Panc1 (cell line): ENCODE measurements around the gene IGF1R. TPM values are rescaled to one million over a fixed set of nuclear protein-coding genes. Genes with fewer than 3 reads are reported as not detected.
A peak's percentile ranks its signal among the peaks of the same experiment; 100 is the strongest.

Source experiments
- ATAC-seq: fragments of 200-7000 bp; cut with Tn5 transposase; 2 replicates; pipeline ENCODE4 v1.9.1; 2020; ENCODE audit warnings: mild to moderate bottlenecking, moderate library complexity
- BruUV-seq: library from RNA; stranded (reverse); fragments of 400-500 nt; replicated peaks from 2 replicates; lab custom pipeline; 2021; lab: Mats Ljungman, UMichigan
- CTCF ChIA-PET: fragments of 300-600 bp; sonication (Branson Sonifier 250); formaldehyde crosslinking; loops from one replicate; lab custom pipeline; 2022; ENCODE audit warnings: antibody characterized with exemption; lab: Charles Lee
- POLR2A ChIA-PET: fragments of 300-600 bp; sonication (Branson Sonifier 250); formaldehyde crosslinking; loops from one replicate; lab custom pipeline; 2022; ENCODE audit warnings: antibody characterized with exemption; lab: Charles Lee
- DNase-seq: peaks from one replicate; pipeline ENCODE4 v3.0.0-alpha.2; 2010; ENCODE audit warnings: low read depth, low spot score
- H3K27ac ChIP-seq: 2 replicates; pipeline ENCODE4 v1.5.1; 2011; ENCODE audit warnings: mild to moderate bottlenecking, low read length, inconsistent platforms
- H3K27me3 ChIP-seq: fragments of 200-500 bp; sonication (Bioruptor generic); 2 replicates; pipeline ENCODE4 v1.6.0; 2014; ENCODE audit warnings: low read length, inconsistent platforms; ENCODE audit not compliant: control insufficient read depth, insufficient read depth
- H3K36me3 ChIP-seq: fragments of 200-500 bp; sonication (Bioruptor generic); 2 replicates; pipeline ENCODE4 v1.5.1; 2014; ENCODE audit warnings: inconsistent platforms, mild to moderate bottlenecking, low read length, moderate library complexity; ENCODE audit not compliant: control insufficient read depth, insufficient read depth
- H3K4me1 ChIP-seq: 2 replicates; pipeline ENCODE4 v1.5.1; 2011; ENCODE audit warnings: inconsistent platforms, mild to moderate bottlenecking, low read length, moderate library complexity; ENCODE audit not compliant: control insufficient read depth, insufficient read depth
- H3K4me3 ChIP-seq, 2 experiments: 2 replicates each; pipeline ENCODE4 v1.5.1; 2011 to 2012; ENCODE audit warnings: low read depth in 2 of 2, low read length in 2 of 2, mild to moderate bottlenecking in 2 of 2, inconsistent platforms in 1 of 2, moderate library complexity in 1 of 2
- H3K9me3 ChIP-seq: fragments of 200-500 bp; sonication (Bioruptor generic); 2 replicates; pipeline ENCODE4 v1.5.1; 2014; ENCODE audit warnings: low read depth, mild to moderate bottlenecking, inconsistent platforms, low read length, moderate library complexity; ENCODE audit not compliant: control insufficient read depth, insufficient read depth
- POLR2AphosphoS5 ChIP-seq: IDR thresholded peaks from 2 replicates; pipeline ENCODE4 v1.6.1; 2012; ENCODE audit warnings: mild to moderate bottlenecking, low read depth, low read length, moderate library complexity
- SIN3A ChIP-seq: IDR thresholded peaks from 2 replicates; pipeline ENCODE4 v1.6.1; 2012; ENCODE audit warnings: low read depth, mild to moderate bottlenecking, low read length, moderate library complexity, borderline replicate concordance; ENCODE audit not compliant: insufficient read depth
- TCF7L2 ChIP-seq: IDR thresholded peaks from 2 replicates; pipeline ENCODE4 v1.6.1; 2011; ENCODE audit warnings: mild to moderate bottlenecking, low read depth, low read length, inconsistent platforms
- in situ Hi-C: cut with HindIII; loops from 2 replicates; pipeline ENCODE4 v1.10.0; 2016; ENCODE audit warnings: low sequenced_read_pairs, low pct_unique_long_range_greater_than_20kb
- intact Hi-C: fragments of 100-400 bp; cut with micrococcal nuclease; formaldehyde crosslinking; loops from one replicate; pipeline ENCODE4 v1.10.0; 2022; ENCODE audit not compliant: unreplicated experiment
- total RNA-seq: library from RNA; stranded (reverse); gene quantifications from one replicate; pipeline ENCODE4 v1.2.1, GENCODE V29; 2021; ENCODE audit not compliant: unreplicated experiment
- TF ChIP-seq, protein P1 (sequence below): fragments of 450-650 bp; IDR thresholded peaks from 2 replicates; pipeline ENCODE4 v1.5.1; 2017; ENCODE audit warnings: mild to moderate bottlenecking
- TF ChIP-seq, protein P2 (sequence below), 2 experiments: IDR thresholded peaks; 2 replicates each; pipeline ENCODE4 v1.6.1; 2011 to 2012; ENCODE audit warnings: low read depth in 2 of 2, control low read depth in 1 of 2, low read length in 1 of 2, mild to moderate bottlenecking in 1 of 2, moderate library complexity in 1 of 2; ENCODE audit not compliant: insufficient read depth in 1 of 2

The IGF1R gene
- total RNA-seq, 1 experiment from 2014 or later, result 77.1 TPM

DNA sequence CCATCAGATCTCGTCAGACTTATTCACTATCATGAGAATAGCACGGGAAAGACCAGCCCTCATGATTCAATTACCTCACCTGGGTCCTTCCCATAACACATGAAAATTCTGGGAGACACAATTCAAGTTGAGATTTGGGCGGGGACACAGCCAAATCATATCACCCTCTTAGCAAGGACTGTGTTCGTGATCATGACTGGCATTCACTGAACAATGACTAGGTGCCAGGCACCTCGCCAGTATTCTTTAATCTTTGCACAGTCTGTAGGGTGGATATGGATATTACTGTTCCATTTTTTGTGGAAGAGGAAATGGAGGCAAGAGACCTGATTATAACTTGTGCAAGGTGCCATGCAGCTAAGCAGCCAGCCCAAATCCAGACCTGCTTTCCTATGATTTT lies 77.5 kb downstream of the IGF1R start:
- intact Hi-C loops, result no loop called here
- ATAC-seq (no peak), DNase-seq (no peak)
- Histone ChIP-seq H3K4me3 (no peak overlapping the region), H3K9me3 (no peaks in the 10 kb centered on the region), H3K27ac (peak overlapping the region; percentile 98), H3K36me3 (no peaks in the 10 kb centered on the region; the same call in 1 of the 2 replicates), H3K27me3 (no peaks in the 10 kb centered on the region), H3K4me1 (peaks cover 83% of the 10 kb centered on the region)
- no TSS peak for BruUV-seq
- ChIA-PET CTCF (interaction anchor here (0.6 to 0.7 kb wide), 2 partner anchors 8 to 37 kb away, joined by 3 to 9 read pairs; no protein-coding TSS in a partner anchor), POLR2A (no interaction called here)
- TF ChIP-seq SIN3A, result no peak
- TF ChIP-seq, protein P1, sequence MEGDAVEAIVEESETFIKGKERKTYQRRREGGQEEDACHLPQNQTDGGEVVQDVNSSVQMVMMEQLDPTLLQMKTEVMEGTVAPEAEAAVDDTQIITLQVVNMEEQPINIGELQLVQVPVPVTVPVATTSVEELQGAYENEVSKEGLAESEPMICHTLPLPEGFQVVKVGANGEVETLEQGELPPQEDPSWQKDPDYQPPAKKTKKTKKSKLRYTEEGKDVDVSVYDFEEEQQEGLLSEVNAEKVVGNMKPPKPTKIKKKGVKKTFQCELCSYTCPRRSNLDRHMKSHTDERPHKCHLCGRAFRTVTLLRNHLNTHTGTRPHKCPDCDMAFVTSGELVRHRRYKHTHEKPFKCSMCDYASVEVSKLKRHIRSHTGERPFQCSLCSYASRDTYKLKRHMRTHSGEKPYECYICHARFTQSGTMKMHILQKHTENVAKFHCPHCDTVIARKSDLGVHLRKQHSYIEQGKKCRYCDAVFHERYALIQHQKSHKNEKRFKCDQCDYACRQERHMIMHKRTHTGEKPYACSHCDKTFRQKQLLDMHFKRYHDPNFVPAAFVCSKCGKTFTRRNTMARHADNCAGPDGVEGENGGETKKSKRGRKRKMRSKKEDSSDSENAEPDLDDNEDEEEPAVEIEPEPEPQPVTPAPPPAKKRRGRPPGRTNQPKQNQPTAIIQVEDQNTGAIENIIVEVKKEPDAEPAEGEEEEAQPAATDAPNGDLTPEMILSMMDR, result no peak
- no peak for TF ChIP-seq TCF7L2
- TF ChIP-seq, protein P2, sequence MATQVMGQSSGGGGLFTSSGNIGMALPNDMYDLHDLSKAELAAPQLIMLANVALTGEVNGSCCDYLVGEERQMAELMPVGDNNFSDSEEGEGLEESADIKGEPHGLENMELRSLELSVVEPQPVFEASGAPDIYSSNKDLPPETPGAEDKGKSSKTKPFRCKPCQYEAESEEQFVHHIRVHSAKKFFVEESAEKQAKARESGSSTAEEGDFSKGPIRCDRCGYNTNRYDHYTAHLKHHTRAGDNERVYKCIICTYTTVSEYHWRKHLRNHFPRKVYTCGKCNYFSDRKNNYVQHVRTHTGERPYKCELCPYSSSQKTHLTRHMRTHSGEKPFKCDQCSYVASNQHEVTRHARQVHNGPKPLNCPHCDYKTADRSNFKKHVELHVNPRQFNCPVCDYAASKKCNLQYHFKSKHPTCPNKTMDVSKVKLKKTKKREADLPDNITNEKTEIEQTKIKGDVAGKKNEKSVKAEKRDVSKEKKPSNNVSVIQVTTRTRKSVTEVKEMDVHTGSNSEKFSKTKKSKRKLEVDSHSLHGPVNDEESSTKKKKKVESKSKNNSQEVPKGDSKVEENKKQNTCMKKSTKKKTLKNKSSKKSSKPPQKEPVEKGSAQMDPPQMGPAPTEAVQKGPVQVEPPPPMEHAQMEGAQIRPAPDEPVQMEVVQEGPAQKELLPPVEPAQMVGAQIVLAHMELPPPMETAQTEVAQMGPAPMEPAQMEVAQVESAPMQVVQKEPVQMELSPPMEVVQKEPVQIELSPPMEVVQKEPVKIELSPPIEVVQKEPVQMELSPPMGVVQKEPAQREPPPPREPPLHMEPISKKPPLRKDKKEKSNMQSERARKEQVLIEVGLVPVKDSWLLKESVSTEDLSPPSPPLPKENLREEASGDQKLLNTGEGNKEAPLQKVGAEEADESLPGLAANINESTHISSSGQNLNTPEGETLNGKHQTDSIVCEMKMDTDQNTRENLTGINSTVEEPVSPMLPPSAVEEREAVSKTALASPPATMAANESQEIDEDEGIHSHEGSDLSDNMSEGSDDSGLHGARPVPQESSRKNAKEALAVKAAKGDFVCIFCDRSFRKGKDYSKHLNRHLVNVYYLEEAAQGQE (IDR thresholded peaks at IDR 0.05; ENCODE audit: insufficient read depth in 1 of 2, low read depth in 2 of 2, low read length in 1 of 2), result no peak
- TF ChIP-seq POLR2AphosphoS5, result no peak
- in situ Hi-C loops, result no loop called here

DNA sequence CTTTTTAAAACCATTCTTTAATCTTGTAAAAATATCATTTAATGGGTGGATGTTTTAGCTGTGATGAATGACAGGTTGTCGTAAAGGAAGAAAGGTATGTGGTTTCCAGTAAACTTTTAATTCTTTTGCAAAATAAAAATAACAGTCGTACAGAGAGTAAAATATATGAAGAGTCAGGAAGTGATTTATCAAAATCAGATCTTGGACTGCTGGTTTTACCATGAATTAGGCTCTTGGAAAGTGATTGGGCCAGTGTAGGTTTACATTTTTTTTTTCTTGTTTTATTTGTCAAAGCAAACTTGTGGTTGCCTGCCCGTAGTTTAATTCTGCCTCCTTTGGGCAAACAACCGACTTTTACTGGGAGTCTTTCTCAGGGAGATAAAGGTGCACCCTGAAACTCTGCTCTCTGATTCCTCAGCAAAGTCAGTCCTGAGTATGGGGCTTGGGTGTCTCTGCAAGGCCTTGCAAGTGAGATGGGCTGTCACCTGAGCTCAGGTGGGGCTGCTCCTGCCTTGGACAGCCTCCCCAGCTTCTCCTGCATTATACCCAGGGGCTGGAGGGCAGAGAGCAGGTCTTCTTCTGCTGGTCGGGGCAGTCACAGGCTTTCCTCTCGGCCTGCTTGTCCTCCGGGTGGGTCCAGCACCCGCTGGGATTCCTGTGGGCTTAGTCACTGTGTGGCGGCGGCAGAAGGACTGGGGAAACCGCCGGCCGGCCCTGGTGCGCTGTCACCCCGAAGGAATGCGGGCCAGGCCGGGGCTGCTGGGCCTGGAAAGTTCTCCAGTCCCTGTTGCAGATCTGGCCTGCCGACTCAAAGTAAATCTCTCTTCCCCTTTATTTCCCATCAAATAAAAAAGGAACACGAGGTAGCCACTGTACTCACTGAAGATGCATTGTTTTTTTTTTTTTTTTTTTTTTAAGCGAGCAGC lies 79.0 kb downstream of the IGF1R start:
- POLR2A ChIA-PET, result interaction anchor here (0.6 kb wide), 3 partner anchors 20 to 350 kb away, joined by 7 to 14 read pairs (median 10); no protein-coding TSS in a partner anchor
- in situ Hi-C loops (no loop called here), intact Hi-C loops (no loop called here)
- no peak for TF ChIP-seq TCF7L2
- TF ChIP-seq SIN3A, result 0 out of 2 replicates have a peak, but pooled peaks have one; percentile 40
- peak; percentile 41; the same call in 1 of the 2 replicates for TF ChIP-seq POLR2AphosphoS5
- Histone ChIP-seq H3K27me3 (no peaks in the 10 kb centered on the region), H3K27ac (peak overlapping the region; percentile 98), H3K9me3 (no peaks in the 10 kb centered on the region), H3K4me1 (peaks cover 70% of the 10 kb centered on the region), H3K4me3 (peak overlapping the region; percentile 21 to 48), H3K36me3 (no peaks in the 10 kb centered on the region; the same call in 1 of the 2 replicates)
- CTCF ChIA-PET, result interaction anchor here (0.8 kb wide), 1 partner anchor 124 kb away, joined by 5 read pairs; no protein-coding TSS in a partner anchor
- ATAC-seq, result peak; percentile 98
- no TSS peak for BruUV-seq
- DNase-seq, result peak; percentile 83
